Tibial artery (tissue), 4 donors: ENCODE results near the gene NUP50.

ENCODE experiments used
- DNase-seq, 2 donors: peaks; one replicate each; pipeline ENCODE4 v3.0.0-alpha.2; 2019
- H3K27ac ChIP-seq, 2 donors: fragments of 200-600 bp; sonication (generic) in 1 of 2; 1 replicate in 1 of 2; 2 replicates in 1 of 2; pipeline ENCODE4 v1.5.1; 2018 to 2019; ENCODE audit warnings: mild to moderate bottlenecking in 1 of 2
- H3K27me3 ChIP-seq, 2 donors: fragments of 200-600 bp; sonication (generic) in 1 of 2; one replicate each; pipeline versions ENCODE4 v1.5.1 to v1.6.0; 2016 to 2019
- H3K36me3 ChIP-seq, 3 donors: fragments of 200-600 bp; sonication (generic) in 2 of 3; one replicate each; pipeline ENCODE4 v1.5.1; 2016 to 2019; ENCODE audit warnings: mild to moderate bottlenecking in 2 of 3
- H3K4me1 ChIP-seq, 4 donors: fragments of 200-600 bp; sonication (generic) in 2 of 4; 1 replicate in 3 of 4; 2 replicates in 1 of 4; pipeline ENCODE4 v1.5.1; 2016 to 2019
- H3K4me3 ChIP-seq, 2 donors: fragments of 200-600 bp; sonication (generic) in 1 of 2; 1 replicate in 1 of 2; 2 replicates in 1 of 2; pipeline ENCODE4 v1.5.1; 2018 to 2019; ENCODE audit warnings: mild to moderate bottlenecking in 2 of 2
- H3K9me3 ChIP-seq, 3 donors: fragments of 200-600 bp; sonication (generic) in 1 of 3; one replicate each; pipeline ENCODE4 v1.5.1; 2016 to 2019
- CTCF ChIP-seq, 2 experiments: fragments of 200-600 bp in 1 of 2; fragments of 450-650 bp in 1 of 2; IDR thresholded peaks; one replicate each; pipeline ENCODE4 v1.5.1; 2017 to 2019; ENCODE audit warnings: antibody characterized with exemption in 2 of 2, mild to moderate bottlenecking in 1 of 2, moderate library complexity in 1 of 2
- intact Hi-C: fragments of 100-400 bp; cut with DNase I; formaldehyde crosslinking; loops from one replicate; pipeline ENCODE4 v1.15.0; 2023; ENCODE audit warnings: low total_unique reads

NUP50 gene

GRCh38 chr22:45233827-45234226 lies 70.1 kb downstream of the NUP50 start:
- H3K27ac ChIP-seq, result no peak overlapping the region
- TF ChIP-seq CTCF (IDR thresholded peaks at IDR 0.05), result no peak
- intact Hi-C loops, result no loop called here

GRCh38 chr22:45235101-45235777 lies 71.5 kb downstream of the NUP50 start:
- H3K4me3 ChIP-seq, result no peak overlapping the region
- H3K4me1 ChIP-seq, result peaks cover 0 to 15% (median 12%) of the 10 kb centered on the region in 4 donors
- DNase-seq, result no peak
- H3K27me3 ChIP-seq, result no peaks in the 10 kb centered on the region
- H3K36me3 ChIP-seq, result peaks cover 0 to 9% (median 0%) of the 10 kb centered on the region in 3 donors
- no peak overlapping the region for H3K27ac ChIP-seq
- no peaks in the 10 kb centered on the region for H3K9me3 ChIP-seq
- TF ChIP-seq CTCF (IDR thresholded peaks at IDR 0.05), result no peak
- intact Hi-C loops, result no loop called here

More at GRCh38 chr22:45233827-45234226, 70.1 kb downstream of the NUP50 start:
- Histone ChIP-seq H3K4me1 (peaks cover 0 to under 1% (median under 1%) of the 10 kb centered on the region in 4 donors), H3K9me3 (no peaks in the 10 kb centered on the region), H3K27me3 (no peaks in the 10 kb centered on the region), H3K4me3 (no peak overlapping the region), H3K36me3 (peaks cover 0 to 9% (median 0%) of the 10 kb centered on the region in 3 donors)
- DNase-seq, result no peak

GRCh38 chr22:45235851-45236342 lies 72.2 kb downstream of the NUP50 start:
- peaks cover 0 to 9% (median 0%) of the 10 kb centered on the region in 3 donors for H3K36me3 ChIP-seq
- no peaks in the 10 kb centered on the region for H3K27me3 ChIP-seq
- intact Hi-C loops, result no loop called here
- H3K4me1 ChIP-seq, result peaks cover 0 to 16% (median 12%) of the 10 kb centered on the region in 4 donors
- H3K9me3 ChIP-seq, result no peaks in the 10 kb centered on the region
- H3K27ac ChIP-seq, result no peak overlapping the region
- no peak for TF ChIP-seq CTCF (IDR thresholded peaks at IDR 0.05)
- no peak overlapping the region for H3K4me3 ChIP-seq
- DNase-seq, result peak in 1 of 2 donors; percentile 52

- peaks cover 0 to 21% (median 17%) of the 10 kb centered on the region in 4 donors for H3K4me1 ChIP-seq
- H3K36me3 ChIP-seq, result peaks cover 0 to 9% (median 0%) of the 10 kb centered on the region in 3 donors
- no peak for TF ChIP-seq CTCF (IDR thresholded peaks at IDR 0.05)
- H3K27me3 ChIP-seq, result no peaks in the 10 kb centered on the region
- H3K4me3 ChIP-seq, result no peak overlapping the region
- intact Hi-C loops, result no loop called here
- H3K9me3 ChIP-seq, result no peaks in the 10 kb centered on the region
- DNase-seq, result no peak
- H3K27ac ChIP-seq, result no peak overlapping the region
Observed at GRCh38 chr22:45237065-45237990, 73.6 kb downstream of the NUP50 start.
